Subcutaneous adipose tissue (tissue), 4 donors: ENCODE measurements around the gene MOB1B. TPM values are rescaled to one million over a fixed set of nuclear protein-coding genes. Genes with fewer than 3 reads are reported as not detected.

ENCODE experiments used
- CTCF ChIP-seq: fragments of 450-650 bp; IDR thresholded peaks from one replicate; pipeline ENCODE4 v1.5.1; 2016; ENCODE audit warnings: low read depth, mild to moderate bottlenecking, control low read depth, antibody characterized with exemption, moderate library complexity
- total RNA-seq, 4 donors: library from RNA; depleted of rRNA; stranded (reverse); fragments of >200 nt; gene quantifications; one replicate each; pipeline ENCODE4 v1.1.0, GENCODE V29; 2016

The MOB1B gene
- total RNA-seq, 4 donors from 2014 or later: 10.9 to 23.6 (median 18.8) TPM

GRCh38 chr4:70930530-70931256, 28.5 kb downstream of the MOB1B start:
- no peak for TF ChIP-seq CTCF

GRCh38 chr4:70931347-70931746, 29.2 kb downstream of the MOB1B start:
- TF ChIP-seq CTCF: no peak

- no peak for TF ChIP-seq CTCF
Measured at GRCh38 chr4:70932984-70933383, 30.8 kb downstream of the MOB1B start.

- no peak for TF ChIP-seq CTCF
Measured at GRCh38 chr4:70935038-70935695, 33.0 kb downstream of the MOB1B start.

- TF ChIP-seq CTCF: no peak
Measured at GRCh38 chr4:70936200-70936787, 34.1 kb downstream of the MOB1B start.

- no peak for TF ChIP-seq CTCF
Measured at GRCh38 chr4:70938086-70938485, 35.9 kb downstream of the MOB1B start.

- no peak for TF ChIP-seq CTCF
Measured at GRCh38 chr4:70940134-70940533, 38.0 kb downstream of the MOB1B start.
